Measurements from ENCODE around the gene ARHGAP22. TPM values are rescaled to one million over a fixed set of nuclear protein-coding genes. Genes with fewer than 3 reads are reported as not detected.

The ARHGAP22 gene
- total RNA-seq, 2 experiments from 2014 or later = not detected

DNA sequence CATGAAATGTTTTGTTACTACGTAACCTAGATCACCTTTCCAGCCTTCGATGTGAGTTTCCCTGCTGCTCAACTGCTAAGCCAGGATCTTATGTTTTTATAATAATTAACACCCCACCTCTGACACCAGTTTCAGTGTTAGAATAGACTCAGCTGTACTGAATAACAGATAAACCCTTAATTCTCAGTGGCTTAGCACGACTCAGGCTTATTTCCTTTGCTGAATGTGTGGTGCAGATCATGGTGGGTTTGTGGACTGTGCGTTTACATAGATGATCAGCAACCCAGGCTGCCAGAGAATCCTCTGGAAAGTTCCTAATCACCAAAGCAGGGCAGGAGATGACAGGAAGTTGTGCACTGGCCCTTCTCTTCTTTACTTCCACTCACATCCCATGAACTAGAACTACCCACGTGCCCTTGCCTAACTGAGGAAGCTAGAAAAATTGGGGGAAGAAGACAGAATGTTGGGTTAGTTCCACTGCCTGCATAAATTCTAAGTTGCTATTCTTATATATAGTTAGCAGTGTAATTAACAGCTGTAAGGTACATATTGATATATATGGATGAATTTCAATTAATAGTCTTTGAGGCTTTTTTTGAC lies 186.6 kb downstream of the ARHGAP22 start:
- Histone ChIP-seq H3K36me3 (ENCODE audit: insufficient read depth, low read length) (no peaks in the 10 kb centered on the region), H3K4me1 (ENCODE audit: insufficient read depth, low read length) (no peaks in the 10 kb centered on the region), H3K27me3 (ENCODE audit: control insufficient read depth in 1 of 2, insufficient read depth in 2 of 2, low read length in 2 of 2) (no peaks in the 10 kb centered on the region), H3K9me3 (ENCODE audit: control insufficient read depth in 1 of 2, insufficient read depth in 1 of 2, low read length in 2 of 2) (no peaks in the 10 kb centered on the region), H3K27ac (ENCODE audit: low read depth in 1 of 2, low read length in 2 of 2) (no peak overlapping the region), H3K4me3 (ENCODE audit: low read length) (no peak overlapping the region)
- peaks cover 54% of the 10 kb centered on the region for H3K36me3 Mint-ChIP-seq (ENCODE audit: low read depth)
- no peaks in the 10 kb centered on the region for H3K9me3 Mint-ChIP-seq
- DNase-seq = no peak
- H3K27me3 Mint-ChIP-seq = no peaks in the 10 kb centered on the region
- ChIA-PET CTCF (no interaction called here), POLR2A (no interaction called here)
- ATAC-seq (ENCODE audit: poor library complexity) = no peak
- TF ChIP-seq, protein P1, sequence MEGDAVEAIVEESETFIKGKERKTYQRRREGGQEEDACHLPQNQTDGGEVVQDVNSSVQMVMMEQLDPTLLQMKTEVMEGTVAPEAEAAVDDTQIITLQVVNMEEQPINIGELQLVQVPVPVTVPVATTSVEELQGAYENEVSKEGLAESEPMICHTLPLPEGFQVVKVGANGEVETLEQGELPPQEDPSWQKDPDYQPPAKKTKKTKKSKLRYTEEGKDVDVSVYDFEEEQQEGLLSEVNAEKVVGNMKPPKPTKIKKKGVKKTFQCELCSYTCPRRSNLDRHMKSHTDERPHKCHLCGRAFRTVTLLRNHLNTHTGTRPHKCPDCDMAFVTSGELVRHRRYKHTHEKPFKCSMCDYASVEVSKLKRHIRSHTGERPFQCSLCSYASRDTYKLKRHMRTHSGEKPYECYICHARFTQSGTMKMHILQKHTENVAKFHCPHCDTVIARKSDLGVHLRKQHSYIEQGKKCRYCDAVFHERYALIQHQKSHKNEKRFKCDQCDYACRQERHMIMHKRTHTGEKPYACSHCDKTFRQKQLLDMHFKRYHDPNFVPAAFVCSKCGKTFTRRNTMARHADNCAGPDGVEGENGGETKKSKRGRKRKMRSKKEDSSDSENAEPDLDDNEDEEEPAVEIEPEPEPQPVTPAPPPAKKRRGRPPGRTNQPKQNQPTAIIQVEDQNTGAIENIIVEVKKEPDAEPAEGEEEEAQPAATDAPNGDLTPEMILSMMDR (IDR thresholded peaks at IDR 0.05) = no peak
- no peak overlapping the region for H3K27ac Mint-ChIP-seq
- H3K4me3 Mint-ChIP-seq = no peak overlapping the region
- intact Hi-C loops (cut with DNase I, micrococcal nuclease) = no loop called here
- no peaks in the 10 kb centered on the region for H3K4me1 Mint-ChIP-seq (ENCODE audit: low read depth)

DNA sequence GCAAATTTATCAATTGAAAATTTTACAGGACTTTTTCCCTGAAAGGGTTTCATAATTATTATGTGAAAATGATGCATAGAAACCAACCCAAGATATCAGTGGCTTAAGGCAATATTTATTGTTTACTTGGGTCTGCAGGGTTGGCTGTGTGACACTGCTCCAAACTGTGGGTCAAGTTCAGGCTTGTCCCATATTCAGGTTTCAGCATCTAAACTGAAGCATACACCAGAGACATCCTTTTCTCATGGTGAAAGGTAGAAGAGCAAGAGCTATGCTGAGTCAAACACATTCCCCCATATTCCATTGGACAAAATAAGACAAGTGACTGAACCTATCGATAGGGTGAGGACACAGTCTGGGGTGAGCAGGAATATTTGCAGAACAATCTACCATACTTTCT lies 187.5 kb downstream of the ARHGAP22 start:
- ChIA-PET CTCF (no interaction called here), POLR2A (no interaction called here)
- Histone ChIP-seq H3K36me3 (ENCODE audit: insufficient read depth, low read length) (peaks cover 5% of the 10 kb centered on the region), H3K4me1 (ENCODE audit: insufficient read depth, low read length) (no peaks in the 10 kb centered on the region), H3K4me3 (ENCODE audit: low read length) (no peak overlapping the region), H3K27ac (ENCODE audit: low read depth in 1 of 2, low read length in 2 of 2) (no peak overlapping the region), H3K9me3 (ENCODE audit: control insufficient read depth in 1 of 2, insufficient read depth in 1 of 2, low read length in 2 of 2) (no peaks in the 10 kb centered on the region), H3K27me3 (ENCODE audit: control insufficient read depth in 1 of 2, insufficient read depth in 2 of 2, low read length in 2 of 2) (no peaks in the 10 kb centered on the region)
- no peak overlapping the region for H3K27ac Mint-ChIP-seq
- ATAC-seq (ENCODE audit: poor library complexity) (no peak), DNase-seq (no peak)
- TF ChIP-seq, protein P1 (IDR thresholded peaks at IDR 0.05) = no peak
- H3K4me1 Mint-ChIP-seq (ENCODE audit: low read depth) = no peaks in the 10 kb centered on the region
- no peak overlapping the region for H3K4me3 Mint-ChIP-seq
- H3K36me3 Mint-ChIP-seq (ENCODE audit: low read depth) = peaks cover 50% of the 10 kb centered on the region
- H3K9me3 Mint-ChIP-seq = no peaks in the 10 kb centered on the region
- H3K27me3 Mint-ChIP-seq = no peaks in the 10 kb centered on the region
- intact Hi-C loops (cut with DNase I, micrococcal nuclease) = no loop called here

DNA sequence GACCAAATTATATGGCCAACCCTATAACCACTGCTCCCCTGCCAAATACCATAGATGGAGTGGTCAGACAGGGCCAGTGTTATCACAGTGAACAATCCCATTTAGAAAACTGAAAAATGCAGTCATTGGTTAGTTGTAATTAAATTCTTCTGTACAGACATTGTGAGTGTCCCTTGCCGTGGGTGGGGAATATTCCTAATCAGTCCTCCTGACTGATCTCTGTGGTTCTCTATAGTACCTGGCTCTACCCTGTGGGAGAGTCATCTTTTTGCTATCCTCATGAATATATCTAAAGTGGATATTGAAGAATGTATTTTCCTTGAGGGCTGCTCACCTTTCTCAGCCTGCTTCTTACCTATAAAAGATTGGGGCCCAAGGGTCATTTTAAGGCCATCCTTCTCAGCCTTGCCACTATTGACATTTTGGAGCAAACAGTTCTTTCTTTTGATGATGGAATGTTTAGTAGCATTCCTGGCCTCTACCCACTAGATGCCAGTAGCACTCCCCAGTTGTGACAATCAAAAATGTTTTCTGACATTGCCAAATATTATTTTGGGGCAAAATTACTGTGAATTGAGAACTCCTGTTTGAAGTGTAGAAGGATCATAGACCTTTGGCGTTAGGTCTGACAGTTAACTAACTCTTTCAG lies 188.2 kb downstream of the ARHGAP22 start:
- DNase-seq (no peak), ATAC-seq (ENCODE audit: poor library complexity) (no peak)
- Histone ChIP-seq H3K9me3 (ENCODE audit: control insufficient read depth in 1 of 2, insufficient read depth in 1 of 2, low read length in 2 of 2) (peaks cover 5% of the 10 kb centered on the region in 2 experiments), H3K27ac (ENCODE audit: low read depth in 1 of 2, low read length in 2 of 2) (no peak overlapping the region), H3K36me3 (ENCODE audit: insufficient read depth, low read length) (peaks cover 7% of the 10 kb centered on the region), H3K4me1 (ENCODE audit: insufficient read depth, low read length) (no peaks in the 10 kb centered on the region), H3K27me3 (ENCODE audit: control insufficient read depth in 1 of 2, insufficient read depth in 2 of 2, low read length in 2 of 2) (no peaks in the 10 kb centered on the region), H3K4me3 (ENCODE audit: low read length) (no peak overlapping the region)
- Mint-ChIP-seq H3K4me3 (no peak overlapping the region), H3K27ac (no peak overlapping the region), H3K9me3 (peaks cover 2% of the 10 kb centered on the region), H3K27me3 (no peaks in the 10 kb centered on the region), H3K4me1 (ENCODE audit: low read depth) (no peaks in the 10 kb centered on the region), H3K36me3 (ENCODE audit: low read depth) (peaks cover 47% of the 10 kb centered on the region)
- ChIA-PET POLR2A (no interaction called here), CTCF (no interaction called here)
- TF ChIP-seq, protein P1 (IDR thresholded peaks at IDR 0.05) = no peak
- intact Hi-C loops (cut with DNase I, micrococcal nuclease) = no loop called here
